ENCODE results near the gene ERCC1.

ERCC1 gene

DNA sequence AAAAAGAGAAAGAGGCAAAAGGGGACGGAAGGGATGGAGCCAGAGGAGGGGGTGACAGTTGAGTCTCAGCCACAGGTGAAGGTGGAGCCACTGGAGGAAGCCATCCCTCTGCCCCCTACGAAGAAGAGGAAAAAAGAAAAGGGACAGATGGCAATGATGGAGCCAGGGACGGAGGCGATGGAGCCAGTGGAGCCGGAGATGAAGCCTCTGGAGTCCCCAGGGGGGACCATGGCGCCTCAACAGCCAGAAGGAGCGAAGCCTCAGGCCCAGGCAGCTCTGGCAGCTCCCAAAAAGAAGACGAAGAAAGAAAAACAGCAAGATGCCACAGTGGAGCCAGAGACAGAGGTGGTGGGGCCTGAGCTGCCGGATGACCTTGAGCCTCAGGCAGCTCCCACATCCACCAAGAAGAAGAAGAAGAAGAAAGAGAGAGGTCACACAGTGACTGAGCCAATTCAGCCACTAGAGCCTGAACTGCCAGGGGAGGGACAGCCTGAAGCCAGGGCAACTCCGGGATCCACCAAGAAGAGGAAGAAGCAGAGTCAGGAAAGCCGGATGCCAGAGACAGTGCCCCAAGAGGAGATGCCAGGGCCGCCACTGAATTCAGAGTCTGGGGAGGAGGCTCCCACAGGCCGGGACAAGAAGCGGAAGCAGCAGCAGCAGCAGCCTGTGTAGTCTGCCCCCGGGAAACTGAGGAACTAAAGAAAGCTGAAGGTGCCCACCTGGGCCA, 14.7 kb downstream of the ERCC1 start:
- no peak overlapping the region for H3K4me3 ChIP-seq (ENCODE audit: low read depth, low read length)

GRCh38 chr19:45408121-45408520, 15.6 kb downstream of the ERCC1 start:
- no peak for TF ChIP-seq CTCF (IDR thresholded peaks at IDR 0.05; ENCODE audit: low read depth, low read length)
- no peak overlapping the region for H3K4me3 ChIP-seq (ENCODE audit: low read depth, low read length)

More for the DNA sequence above, 14.7 kb downstream of the ERCC1 start:
- TF ChIP-seq CTCF (IDR thresholded peaks at IDR 0.05; ENCODE audit: low read depth, low read length), result no peak

DNA sequence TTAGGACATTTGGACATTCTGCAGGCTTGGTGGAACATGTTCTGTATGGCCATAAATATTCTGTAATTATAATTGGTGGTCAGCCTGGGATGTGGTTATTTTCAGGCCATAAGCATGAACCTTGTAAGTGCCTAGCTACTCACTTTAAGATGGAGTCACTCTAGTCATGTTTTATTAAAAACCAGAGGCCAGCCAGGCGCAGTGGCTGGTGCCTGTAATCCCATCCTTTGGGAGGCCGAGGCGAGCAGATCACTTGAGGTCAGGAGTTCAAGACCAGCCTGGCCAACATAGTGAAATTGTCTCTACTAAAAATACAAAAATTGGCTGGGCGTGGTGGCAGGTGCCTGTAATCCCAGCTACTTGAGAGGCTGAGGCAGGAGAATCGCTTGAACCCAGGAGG, 16.1 kb downstream of the ERCC1 start:
- peak overlapping the region; percentile 85 for H3K4me3 ChIP-seq (ENCODE audit: low read depth, low read length)

DNA sequence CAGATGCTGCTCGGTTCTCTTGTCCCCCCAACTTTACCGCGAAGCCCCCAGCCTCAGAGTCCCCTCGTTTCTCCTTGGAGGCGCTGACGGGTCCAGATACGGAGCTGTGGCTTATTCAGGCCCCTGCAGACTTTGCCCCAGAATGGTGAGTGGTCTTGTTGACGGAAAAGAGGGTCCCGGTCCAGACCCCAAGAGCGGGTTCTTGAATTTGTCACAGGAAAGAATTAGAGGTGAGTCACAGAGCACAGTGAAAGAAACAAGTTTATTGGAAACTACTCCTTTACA, 16.7 kb downstream of the ERCC1 start:
- no peak for TF ChIP-seq CTCF (IDR thresholded peaks at IDR 0.05; ENCODE audit: low read depth, low read length)
- H3K4me3 ChIP-seq (ENCODE audit: low read depth, low read length), result peak overlapping the region; percentile 85

GRCh38 chr19:45406226-45407090, 17.3 kb downstream of the ERCC1 start, which contains the start of gene POLR1G:
POLR1G (plus strand) TSS chr19:45406644; CDS start chr19:45406697, 53 bp downstream.
- no peak for TF ChIP-seq CTCF (IDR thresholded peaks at IDR 0.05; ENCODE audit: low read depth, low read length)
- peak within 1 kb of the TSS; percentile 85 for H3K4me3 ChIP-seq (ENCODE audit: low read depth, low read length)

DNA sequence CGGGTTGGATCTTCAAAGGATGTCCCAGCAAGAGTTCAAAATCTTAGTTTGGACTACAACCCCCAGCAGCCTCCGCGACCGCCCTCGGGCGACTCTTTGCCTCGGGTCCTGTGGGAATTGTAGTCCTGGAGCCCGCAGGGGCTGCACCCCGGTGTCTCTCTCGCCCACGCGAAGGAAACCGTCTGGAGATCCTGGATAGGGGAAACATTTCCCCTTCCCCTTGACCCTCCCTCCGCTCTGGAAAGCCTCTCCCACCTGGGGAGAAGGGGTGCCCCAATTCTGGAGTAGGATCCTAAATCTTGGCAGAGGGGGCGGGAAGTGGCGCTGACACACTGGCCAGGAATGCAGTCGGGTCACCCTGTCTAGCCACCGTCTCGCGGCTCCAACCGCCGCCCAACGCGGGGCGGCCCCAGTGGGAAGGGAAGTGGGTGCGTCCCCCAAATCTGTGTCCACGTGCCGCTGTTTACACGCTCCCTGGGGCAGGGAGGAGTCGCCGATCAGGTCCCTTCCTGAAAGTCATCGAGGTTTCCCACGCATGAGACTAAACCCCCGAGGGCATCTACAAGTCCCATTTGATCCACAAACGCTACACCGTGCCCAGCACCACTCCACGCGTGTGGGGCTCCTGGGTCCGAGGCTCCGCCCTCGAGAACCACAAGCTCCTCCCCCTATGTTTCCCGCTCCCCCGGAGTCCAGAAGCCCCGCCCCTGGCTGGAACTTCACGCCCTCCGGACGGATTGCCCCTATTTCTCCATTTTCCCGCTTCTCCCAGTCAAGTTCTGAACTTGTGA, 18.1 kb downstream of the ERCC1 start:
- H3K4me3 ChIP-seq (ENCODE audit: low read depth, low read length), result peak overlapping the region; percentile 85
- TF ChIP-seq CTCF (IDR thresholded peaks at IDR 0.05; ENCODE audit: low read depth, low read length), result no peak

- no peak for TF ChIP-seq CTCF (IDR thresholded peaks at IDR 0.05; ENCODE audit: low read depth, low read length)
- H3K4me3 ChIP-seq (ENCODE audit: low read depth, low read length), result peak within 1 kb of the TSS; percentile 85
Observed at GRCh38 chr19:45404557-45405434, 18.9 kb downstream of the ERCC1 start, which contains the start of gene PPP1R13L. PPP1R13L (minus strand) TSS chr19:45405069; CDS start chr19:45398318, 6,751 bp downstream.

Measured in WI38 (cell line).